Pancreas (tissue), 10 donors: ENCODE results near the gene TBX4. TPM values are rescaled to one million over a fixed set of nuclear protein-coding genes. Genes with fewer than 3 reads are reported as not detected.
"Not testable (repeated sequence)": the region's sequence is repeated elsewhere in the genome, so short reads cannot be mapped to it uniquely, and the experiment has no call there.

ENCODE experiments used
- ATAC-seq, 4 donors: fragments of 200-7000 bp; cut with Tn5 transposase; one replicate each; pipeline versions ENCODE4 v1.8.0 to v1.9.1; 2020; ENCODE audit warnings: mild to moderate bottlenecking in 4 of 4, moderate library complexity in 4 of 4
- DNase-seq, 6 donors: peaks; one replicate each; pipeline ENCODE4 v3.0.0-alpha.2; 2020
- FAIRE-seq: peaks from 2 replicates; lab custom pipeline; 2012; peaks lifted over from hg19 to GRCh38; lab: Jason Lieb, UNC
- H3K27ac ChIP-seq, 4 donors: fragments of 200-600 bp; sonication (generic); 1 replicate in 3 of 4; 2 replicates in 1 of 4; pipeline versions ENCODE4 v1.5.0 to v1.8.0; 2020
- H3K27me3 ChIP-seq, 4 donors: fragments of 200-600 bp; one replicate each; pipeline ENCODE4 v1.8.0; 2021
- H3K36me3 ChIP-seq, 3 donors: fragments of 200-600 bp; sonication (generic) in 1 of 3; one replicate each; pipeline versions ENCODE4 v1.5.0 to v1.8.0; 2020 to 2021
- H3K4me1 ChIP-seq, 3 donors: fragments of 200-600 bp; one replicate each; pipeline ENCODE4 v1.8.0; 2021
- H3K4me3 ChIP-seq, 4 donors: fragments of 200-600 bp; sonication (generic) in 2 of 4; one replicate each; pipeline versions ENCODE4 v1.5.0 to v1.8.0; 2020 to 2021
- H3K9me3 ChIP-seq, 4 donors: fragments of 200-600 bp; one replicate each; pipeline ENCODE4 v1.8.0; 2021
- CTCF ChIP-seq, 4 donors: fragments of 200-600 bp; sonication (generic) in 3 of 4; IDR thresholded peaks; one replicate each; pipeline versions ENCODE4 v1.5.0 to v1.8.0; 2021; ENCODE audit warnings: antibody characterized with exemption in 4 of 4
- WGBS, 2 donors: extraction: QIAGEN DNeasy Blood & Tissue Kit; methylation state at CpG; one replicate each; pipeline ENCODE4 v1.1.7; 2013; 5-methylcytosine and 5-hydroxymethylcytosine counted together
- intact Hi-C, 3 donors: fragments of 100-400 bp; cut with DNase I; formaldehyde crosslinking; loops; one replicate each; pipeline versions ENCODE4 v1.11.1 to v1.14.2; 2022
- polyA plus RNA-seq, 2 donors: library from polyadenylated mRNA; stranded (reverse); fragments of 200-250 nt; gene quantifications; one replicate each; pipeline ENCODE4 v1.2.3, GENCODE V29; 2013
- total RNA-seq, 6 donors: library from RNA; stranded (reverse); fragmentation: NEBNext Ultra II Directional in 4 of 6; extraction: Animal tissue kit (Norgen Biotek cat#: 25700) in 4 of 6; gene quantifications; one replicate each; pipeline versions ENCODE4 v1.2.1 to v1.2.4, GENCODE V29; 2021 to 2023
- donor health status: healthy with polysubstance abuse.
- donor health status: DM: no; HTN: no; CAD: no; lungs with moderate emphysema.
- donor health status: DM: no; HTN: no; CAD: no.
- donor health status: control.
- donor health status: control.
- donor health status: Bipolar disorder and iron deficiency.
- donor health status: DM: yes; HTN: yes; CAD: no.
- donor health status: DM: no; HTN: no; CAD: no.
- donor health status: DM: no; HTN: no; CAD: no.
- donor health status: DM: yes; HTN: yes; CAD: no.

Gene TBX4
- total and polyA plus RNA-seq, 8 donors, result not detected

- Histone ChIP-seq H3K4me3 (no peak overlapping the region), H3K36me3 (no peaks in the 10 kb centered on the region), H3K27me3 (no peaks in the 10 kb centered on the region), H3K9me3 (no peaks in the 10 kb centered on the region), H3K4me1 (no peaks in the 10 kb centered on the region), H3K27ac (no peak overlapping the region)
- no peak for TF ChIP-seq CTCF (IDR thresholded peaks at IDR 0.05)
- no peak for ATAC-seq
- no peak for FAIRE-seq
- no peak for DNase-seq
- WGBS, 2 donors, result 73 to 74% methylated on average over 13 of the region's 13 CpGs
- intact Hi-C loops, result no loop called here
Observed at GRCh38 chr17:61444075-61444474, 8.1 kb upstream of the TBX4 start.

GRCh38 chr17:61444831-61445230 is 7.4 kb upstream of the TBX4 start:
- WGBS, 2 donors, result 89 to 91% methylated on average over 6 of the region's 6 CpGs
- ATAC-seq (no peak), FAIRE-seq (no peak), DNase-seq (no peak)
- Histone ChIP-seq H3K4me1 (no peaks in the 10 kb centered on the region), H3K4me3 (no peak overlapping the region), H3K36me3 (no peaks in the 10 kb centered on the region), H3K9me3 (no peaks in the 10 kb centered on the region), H3K27ac (no peak overlapping the region), H3K27me3 (no peaks in the 10 kb centered on the region)
- intact Hi-C loops, result no loop called here
- TF ChIP-seq CTCF (IDR thresholded peaks at IDR 0.05), result no peak

GRCh38 chr17:61447358-61447757 is 4.9 kb upstream of the TBX4 start:
- Histone ChIP-seq H3K4me1 (peaks cover 0 to 8% (median 0%) of the 10 kb centered on the region in 3 donors), H3K36me3 (no peaks in the 10 kb centered on the region), H3K27ac (no peak overlapping the region), H3K4me3 (no peak overlapping the region), H3K9me3 (no peaks in the 10 kb centered on the region), H3K27me3 (peaks cover 0 to 7% (median 3%) of the 10 kb centered on the region in 4 donors)
- no peak for TF ChIP-seq CTCF (IDR thresholded peaks at IDR 0.05)
- intact Hi-C loops, result no loop called here
- ATAC-seq (no peak), DNase-seq (no peak), FAIRE-seq (no peak)

- no peak overlapping the region for H3K27ac ChIP-seq
- H3K27me3 ChIP-seq, result peaks cover 0 to 13% (median 8%) of the 10 kb centered on the region in 4 donors
- intact Hi-C loops, result no loop called here
- no peak for FAIRE-seq
- WGBS, 2 donors, result 72% methylated on average over 2 of the region's 2 CpGs
- no peak for TF ChIP-seq CTCF (IDR thresholded peaks at IDR 0.05)
- ATAC-seq, result no peak
- H3K36me3 ChIP-seq, result no peaks in the 10 kb centered on the region
- H3K4me3 ChIP-seq, result no peak overlapping the region
- no peaks in the 10 kb centered on the region for H3K9me3 ChIP-seq
- no peak for DNase-seq
- H3K4me1 ChIP-seq, result peaks cover 0 to 10% (median 0%) of the 10 kb centered on the region in 3 donors
Observed at GRCh38 chr17:61448042-61448441, 4.2 kb upstream of the TBX4 start.

- H3K36me3 ChIP-seq, H3K27ac ChIP-seq, FAIRE-seq, DNase-seq, H3K4me3 ChIP-seq, H3K9me3 ChIP-seq, intact Hi-C loops, ATAC-seq: not testable (repeated sequence)
- WGBS, 2 donors, result 79 to 95% methylated on average over 4 of the region's 4 CpGs
- Histone ChIP-seq H3K27me3 (peaks cover 5 to 24% (median 15%) of the 10 kb centered on the region in 4 donors), H3K4me1 (peaks cover 0 to 10% (median 0%) of the 10 kb centered on the region in 3 donors)
Observed at GRCh38 chr17:61449140-61449539, 3.1 kb upstream of the TBX4 start.
